Raji (cell line): ENCODE measurements around the gene PPFIA3.

Source experiments
- POLR2A ChIP-seq: IDR thresholded peaks from 2 replicates; pipeline ENCODE4 v1.6.1; 2011; ENCODE audit warnings: low read depth, low read length, control low read depth; ENCODE audit not compliant: insufficient read depth

Gene PPFIA3

DNA sequence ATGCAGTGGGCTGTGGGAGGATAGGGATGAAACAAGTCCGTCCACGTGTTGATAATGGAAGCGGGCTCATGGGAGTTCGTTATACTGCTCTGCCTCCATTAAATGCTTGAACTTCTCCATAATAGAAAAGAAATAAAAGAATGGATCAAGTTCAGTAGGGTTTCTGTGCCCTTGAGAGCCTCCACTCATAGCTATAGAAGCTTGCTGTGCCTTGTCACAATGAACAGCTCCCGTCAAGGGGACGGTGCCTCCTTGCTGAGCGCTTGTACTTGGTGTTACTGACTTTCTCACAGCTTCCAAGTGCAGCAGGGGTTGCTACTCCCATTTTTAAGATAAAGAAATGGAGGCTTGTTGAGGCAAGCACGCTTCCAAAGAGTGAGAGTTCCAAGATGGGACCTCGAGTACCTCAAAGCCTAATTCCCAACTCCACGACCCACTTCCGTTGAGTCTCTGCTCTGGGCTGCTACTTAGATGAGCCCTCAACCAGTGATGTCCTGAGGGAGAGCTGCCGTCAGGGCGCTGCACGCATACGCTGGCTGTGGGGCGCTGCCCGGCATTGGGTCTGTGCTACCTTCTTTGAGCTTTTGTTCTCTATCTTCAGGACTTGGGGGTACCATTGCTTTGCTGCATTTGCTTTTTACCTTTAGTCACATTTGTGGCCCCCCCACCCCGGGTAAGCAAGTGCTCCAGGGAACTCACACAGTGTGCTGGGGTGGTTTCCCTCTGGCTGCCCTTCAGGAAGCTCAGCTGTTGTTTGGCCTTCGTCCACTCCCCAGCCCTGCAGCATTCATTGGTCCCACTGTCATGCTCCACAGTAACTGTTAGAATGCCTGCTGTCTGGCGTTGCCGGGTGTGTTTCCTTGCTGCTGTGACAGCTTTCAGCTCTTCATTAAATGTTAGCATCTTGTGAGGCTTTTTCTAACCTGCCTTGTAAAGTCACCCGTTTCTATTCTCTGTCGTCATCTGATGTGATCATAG, 24.6 kb upstream of the PPFIA3 start:
- TF ChIP-seq POLR2A: no peak

DNA sequence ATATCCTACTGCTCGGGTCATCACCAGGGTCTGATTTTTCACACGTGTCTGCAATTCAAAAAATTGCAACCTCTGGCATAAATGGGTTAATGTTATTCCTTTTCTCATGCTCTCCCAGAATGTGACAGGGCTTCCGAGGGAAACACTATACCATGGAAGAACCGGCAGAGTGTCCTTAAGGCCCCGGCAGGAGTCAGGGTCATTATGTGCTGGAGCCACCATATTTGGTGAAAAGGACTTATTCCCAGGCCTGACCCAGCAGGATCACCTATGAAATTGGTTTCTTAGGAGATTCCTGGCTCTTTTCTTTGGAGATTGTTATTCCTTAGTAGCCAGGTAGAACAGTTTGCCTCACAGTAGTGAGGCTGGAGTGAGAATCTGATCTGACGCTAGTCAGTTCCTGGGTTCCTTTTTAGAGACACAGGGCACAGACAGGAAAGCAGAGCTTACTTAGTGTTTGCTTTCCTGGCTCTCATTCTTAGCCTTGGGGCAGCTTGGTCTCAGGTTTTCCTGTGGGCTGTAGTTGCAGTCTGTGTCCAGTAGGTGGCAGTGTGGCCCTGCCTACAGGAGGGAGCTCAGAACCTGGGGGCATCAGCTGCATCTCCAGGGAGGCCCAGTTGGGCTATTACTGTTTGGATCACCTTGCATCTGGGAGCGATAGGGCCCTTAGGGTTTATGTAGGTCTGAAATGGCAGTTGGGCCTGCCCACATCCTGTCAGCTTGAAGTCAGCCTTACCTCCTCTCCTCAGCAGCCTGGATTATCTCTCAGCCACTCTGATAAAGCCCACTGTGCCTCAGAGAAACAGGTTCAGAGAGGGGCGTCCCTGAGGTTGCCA, 21.7 kb upstream of the PPFIA3 start:
- TF ChIP-seq POLR2A: no peak

DNA sequence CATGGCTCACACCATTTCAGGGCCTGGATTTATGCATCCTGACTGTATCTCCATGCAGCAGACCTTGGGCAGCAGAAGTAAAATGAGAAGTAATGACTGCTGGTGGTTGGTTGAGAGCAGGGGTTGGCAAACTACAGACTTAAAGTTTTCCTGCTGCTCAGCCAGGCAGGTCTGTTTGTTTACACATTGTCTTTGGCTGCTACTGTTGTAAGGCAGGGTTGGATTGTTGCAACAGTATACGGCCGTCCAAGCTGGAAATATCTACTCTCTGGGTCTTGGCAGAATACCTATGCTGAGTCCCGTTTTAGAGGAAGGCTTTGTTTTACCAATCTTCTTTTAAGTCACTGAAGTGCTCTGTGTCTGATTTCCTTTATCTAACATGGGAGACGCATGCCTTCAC, 20.5 kb upstream of the PPFIA3 start:
- TF ChIP-seq POLR2A: no peak

DNA sequence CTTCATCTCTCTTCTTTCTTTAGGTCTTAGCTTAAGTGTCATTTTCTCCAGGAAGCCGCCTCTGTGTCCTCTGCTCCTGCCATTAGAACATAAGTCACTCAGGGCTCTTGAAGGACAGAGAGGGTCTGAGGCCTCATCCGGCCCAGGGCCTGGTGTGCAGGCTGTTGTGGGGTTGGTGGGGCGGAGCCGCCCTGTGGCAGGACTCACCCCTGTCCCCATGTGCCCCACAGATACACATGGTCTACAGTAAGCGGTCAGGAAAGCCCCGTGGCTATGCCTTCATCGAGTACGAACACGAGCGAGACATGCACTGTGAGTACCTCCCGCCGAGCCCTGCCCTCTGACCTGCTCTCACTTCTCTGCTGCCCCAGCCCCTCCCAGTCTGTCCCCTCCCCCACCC, 18.2 kb upstream of the PPFIA3 start:
- TF ChIP-seq POLR2A: no peak

DNA sequence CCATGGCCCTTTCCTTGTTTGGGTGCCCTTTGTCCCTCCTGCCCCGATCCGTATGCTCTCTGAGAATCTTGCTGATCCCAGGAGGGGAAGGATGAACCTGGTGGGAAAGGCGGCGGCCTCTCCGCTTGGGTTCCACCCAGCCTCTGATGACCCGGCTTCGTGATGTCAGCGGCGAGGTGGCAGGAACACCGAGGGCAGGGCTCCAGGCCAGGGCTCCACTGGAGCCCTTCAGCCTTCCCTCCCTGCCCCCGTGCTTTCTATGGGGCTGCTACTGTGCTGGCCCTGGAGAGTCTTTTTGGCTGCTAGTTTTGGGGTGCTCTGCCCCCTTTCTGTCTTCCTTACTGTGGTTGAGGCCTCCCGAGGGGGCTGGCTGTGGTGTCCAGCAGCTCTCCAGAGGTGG, 17.0 kb upstream of the PPFIA3 start:
- no peak for TF ChIP-seq POLR2A

DNA sequence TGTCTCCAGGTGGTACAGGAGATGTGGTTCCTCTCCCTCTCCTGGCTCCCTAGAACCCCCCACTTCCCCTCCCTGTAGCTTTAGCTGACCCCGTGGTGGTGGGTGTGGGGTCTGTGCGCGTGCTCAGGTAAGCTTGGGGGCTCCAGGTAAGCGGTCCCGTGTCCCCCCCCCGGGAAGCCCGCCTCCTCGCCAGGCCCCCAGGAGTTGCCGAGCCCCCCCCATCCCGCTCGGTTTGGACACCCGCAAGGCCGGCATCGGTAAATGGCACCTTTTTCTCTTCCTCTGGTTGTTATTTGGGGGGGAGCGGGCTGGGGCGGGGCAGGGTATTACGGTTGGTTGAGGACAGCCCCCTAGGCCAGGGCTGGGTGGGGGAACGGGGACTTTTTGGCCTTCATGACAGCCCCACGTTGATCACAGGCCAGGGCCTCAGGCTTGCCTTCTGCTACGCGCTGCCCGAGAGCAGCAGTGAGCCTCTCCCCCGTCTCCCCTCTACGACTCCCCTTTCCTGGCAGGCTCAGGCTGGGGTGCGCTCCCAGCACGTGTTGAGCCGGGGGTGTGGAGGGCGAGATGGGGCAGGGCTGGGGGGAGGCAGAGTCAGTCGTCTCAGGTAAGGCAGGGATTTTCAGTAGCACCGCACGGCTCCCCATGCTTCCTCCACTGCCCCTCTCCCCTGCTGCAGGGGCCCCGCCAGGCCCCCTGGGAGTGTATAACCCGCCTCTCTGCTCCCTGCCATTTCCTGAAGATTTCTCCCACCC, 15.8 kb upstream of the PPFIA3 start:
- no peak for TF ChIP-seq POLR2A

DNA sequence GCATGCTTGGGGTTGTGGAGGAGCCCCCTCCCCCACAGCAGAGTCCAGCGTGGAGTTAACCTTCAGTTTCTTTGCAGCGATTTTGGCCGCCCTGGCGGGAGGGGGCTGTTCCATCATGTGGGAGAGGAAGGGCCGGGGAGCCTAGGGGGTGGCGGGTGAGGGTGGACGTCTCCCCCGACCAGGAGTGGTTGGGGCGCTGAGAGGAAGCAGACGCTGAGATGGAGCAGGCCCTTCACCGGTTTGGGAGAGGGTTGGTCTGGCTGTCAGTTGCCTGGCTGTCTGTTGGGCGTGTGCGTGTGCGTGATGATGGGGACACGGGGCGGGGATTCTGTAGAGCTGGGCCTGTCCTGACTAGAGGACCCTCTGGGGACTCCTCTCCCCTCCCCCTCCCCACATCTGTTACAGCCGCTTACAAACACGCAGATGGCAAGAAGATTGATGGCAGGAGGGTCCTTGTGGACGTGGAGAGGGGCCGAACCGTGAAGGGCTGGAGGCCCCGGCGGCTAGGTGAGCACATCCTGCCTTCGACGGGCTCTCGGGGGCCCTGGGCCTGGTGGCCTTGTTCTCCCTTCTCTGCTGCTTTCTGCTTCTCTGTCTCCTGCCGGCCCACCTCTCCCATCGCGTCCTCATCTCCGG, 15.0 kb upstream of the PPFIA3 start:
- no peak for TF ChIP-seq POLR2A

DNA sequence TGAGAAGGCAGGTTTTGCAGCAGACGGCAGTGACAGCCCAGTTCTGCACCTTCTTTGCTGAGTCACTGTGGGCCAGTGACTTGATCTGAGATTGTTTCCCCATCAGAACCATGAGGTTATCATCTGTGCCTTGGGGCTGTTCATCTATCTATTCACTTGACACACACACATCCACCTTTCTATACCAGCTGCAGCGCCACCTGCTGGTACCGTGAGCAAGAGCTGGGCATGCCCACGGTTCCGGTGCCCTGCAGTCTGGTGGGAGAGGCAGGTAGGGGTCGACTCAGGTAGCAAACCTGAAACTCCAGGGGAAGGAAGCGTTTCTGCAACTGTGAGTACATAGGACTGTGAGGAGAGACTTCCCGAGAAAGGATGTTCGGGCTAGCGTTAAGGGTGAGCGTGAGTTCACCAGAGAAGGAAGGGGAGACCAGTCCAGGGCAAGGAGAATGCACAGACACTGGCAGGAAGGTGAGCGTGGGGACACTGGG, 12.7 kb upstream of the PPFIA3 start:
- no peak for TF ChIP-seq POLR2A

DNA sequence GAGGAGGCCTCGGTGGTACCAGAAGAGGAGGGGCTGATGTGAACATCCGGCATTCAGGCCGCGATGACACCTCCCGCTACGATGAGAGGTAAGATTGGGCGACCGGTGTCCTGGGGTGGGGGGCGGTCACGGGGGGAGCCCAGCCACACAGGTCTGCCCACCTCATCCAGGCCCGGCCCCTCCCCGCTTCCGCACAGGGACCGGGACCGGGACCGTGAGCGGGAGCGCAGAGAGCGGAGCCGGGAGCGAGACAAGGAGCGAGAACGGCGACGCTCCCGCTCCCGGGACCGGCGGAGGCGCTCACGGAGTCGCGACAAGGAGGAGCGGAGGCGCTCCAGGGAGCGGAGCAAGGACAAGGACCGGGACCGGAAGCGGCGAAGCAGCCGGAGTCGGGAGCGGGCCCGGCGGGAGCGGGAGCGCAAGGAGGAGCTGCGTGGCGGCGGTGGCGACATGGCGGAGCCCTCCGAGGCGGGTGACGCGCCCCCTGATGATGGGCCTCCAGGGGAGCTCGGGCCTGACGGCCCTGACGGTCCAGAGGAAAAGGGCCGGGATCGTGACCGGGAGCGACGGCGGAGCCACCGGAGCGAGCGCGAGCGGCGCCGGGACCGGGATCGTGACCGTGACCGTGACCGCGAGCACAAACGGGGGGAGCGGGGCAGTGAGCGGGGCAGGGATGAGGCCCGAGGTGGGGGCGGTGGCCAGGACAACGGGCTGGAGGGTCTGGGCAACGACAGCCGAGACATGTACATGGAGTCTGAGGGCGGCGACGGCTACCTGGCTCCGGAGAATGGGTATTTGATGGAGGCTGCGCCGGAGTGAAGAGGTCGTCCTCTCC, 11.5 kb upstream of the PPFIA3 start:
- TF ChIP-seq POLR2A: no peak

DNA sequence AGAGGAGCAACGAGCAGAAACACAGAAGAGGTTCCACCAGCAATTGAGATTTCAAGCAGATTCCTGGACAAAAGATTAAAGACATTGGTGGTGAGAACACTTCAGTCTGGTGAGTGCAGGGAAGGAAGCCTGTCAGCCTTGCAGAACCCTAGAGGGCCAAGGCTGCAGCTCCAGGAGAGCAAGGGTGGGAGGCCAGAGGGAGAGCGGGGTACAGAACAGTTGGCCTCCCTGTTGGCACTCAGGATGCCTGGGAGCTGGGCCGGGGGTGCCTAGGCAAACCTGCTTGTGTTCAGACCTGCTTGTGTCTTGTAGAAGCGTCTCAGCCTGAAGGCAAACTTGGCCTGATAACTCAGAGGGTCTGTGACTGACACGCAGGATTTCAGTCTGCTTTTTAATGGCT, 10.3 kb upstream of the PPFIA3 start:
- TF ChIP-seq POLR2A: no peak

DNA sequence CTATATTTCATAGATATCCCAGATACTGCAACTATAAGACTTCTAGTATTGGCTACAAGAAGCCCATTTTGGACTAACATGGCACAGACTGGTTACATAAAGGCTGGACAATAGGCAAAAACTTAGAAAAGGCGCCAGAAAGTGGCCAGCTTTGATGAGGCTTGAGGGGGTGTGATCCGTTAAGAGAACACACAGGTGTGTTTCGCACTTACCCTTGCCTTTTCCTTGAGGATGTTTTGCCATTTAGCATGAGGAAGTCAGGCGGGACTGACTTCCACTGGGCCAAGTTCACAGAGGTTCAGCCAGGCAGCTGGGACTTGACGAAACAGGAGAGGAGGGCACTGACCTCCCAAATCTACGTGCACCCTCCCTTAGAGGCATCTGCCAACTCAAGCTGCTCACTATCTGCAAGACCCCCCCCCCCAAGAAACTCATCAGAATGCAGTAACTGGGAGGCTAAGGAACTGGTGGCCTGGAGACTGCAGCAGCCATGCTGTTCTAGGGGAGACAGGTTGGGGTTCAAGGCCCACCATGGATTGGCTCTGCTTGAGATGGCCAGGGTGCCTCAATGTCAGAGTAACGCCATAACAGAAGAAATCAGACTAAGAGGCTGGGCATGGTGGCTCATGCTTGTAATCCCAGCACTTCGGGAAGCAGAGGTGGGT, 9.6 kb upstream of the PPFIA3 start:
- no peak for TF ChIP-seq POLR2A

DNA sequence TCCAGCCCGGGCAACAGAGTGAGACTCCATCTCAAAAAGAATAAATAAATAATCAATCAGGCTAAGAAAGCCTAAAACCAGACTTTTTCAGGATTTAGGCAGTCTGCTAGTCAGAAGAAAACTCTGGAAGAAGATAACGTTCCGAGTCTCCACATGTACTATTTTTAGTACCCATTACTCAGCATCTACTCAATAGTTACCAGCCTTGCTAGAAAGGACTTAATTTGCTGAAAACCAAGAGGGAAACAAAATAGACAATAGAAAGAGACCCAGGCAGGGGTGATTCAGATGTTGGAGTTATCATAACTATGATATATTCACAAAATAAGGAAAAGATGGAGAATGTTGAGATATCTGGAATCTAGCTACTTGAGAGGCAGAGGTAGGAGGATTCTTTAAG, 8.8 kb upstream of the PPFIA3 start:
- TF ChIP-seq POLR2A: no peak
